NT2/D1 (cell line): ENCODE measurements around the gene LEMD2.

Experiments used
- DNase-seq: peaks from one replicate; pipeline ENCODE4 v3.0.0-alpha.2; 2011; ENCODE audit warnings: low read depth, low spot score
- H3K27me3 ChIP-seq: 2 replicates; pipeline ENCODE4 v1.6.0; 2011; ENCODE audit warnings: mild to moderate bottlenecking; ENCODE audit not compliant: insufficient read length, insufficient read depth
- H3K36me3 ChIP-seq: 2 replicates; pipeline ENCODE4 v1.6.1; 2011; ENCODE audit warnings: mild to moderate bottlenecking, low read length, mixed read lengths; ENCODE audit not compliant: insufficient read depth, insufficient read length
- H3K4me1 ChIP-seq: 2 replicates; pipeline ENCODE4 v1.5.1; 2011; ENCODE audit not compliant: insufficient read depth, insufficient read length
- H3K4me3 ChIP-seq: 2 replicates; pipeline ENCODE4 v1.5.1; 2011; ENCODE audit warnings: low read depth; ENCODE audit not compliant: insufficient read length
- H3K9ac ChIP-seq: 2 replicates; pipeline ENCODE4 v1.6.0; 2011; ENCODE audit warnings: low read depth; ENCODE audit not compliant: insufficient read length
- H3K9me3 ChIP-seq: 2 replicates; pipeline ENCODE4 v1.5.1; 2011; ENCODE audit warnings: mild to moderate bottlenecking, low read length; ENCODE audit not compliant: insufficient read depth
- SUZ12 ChIP-seq: IDR thresholded peaks from 2 replicates; pipeline ENCODE4 v1.6.1; 2011; ENCODE audit not compliant: insufficient read length, insufficient read depth; ENCODE audit errors: extremely low read depth
- YY1 ChIP-seq: IDR thresholded peaks from 2 replicates; pipeline ENCODE4 v1.6.1; 2011; ENCODE audit not compliant: insufficient read length, insufficient read depth
- ZNF274 ChIP-seq: IDR thresholded peaks from 2 replicates; pipeline ENCODE4 v1.6.1; 2011; ENCODE audit warnings: mild to moderate bottlenecking, low read depth, low read length

LEMD2 gene

DNA sequence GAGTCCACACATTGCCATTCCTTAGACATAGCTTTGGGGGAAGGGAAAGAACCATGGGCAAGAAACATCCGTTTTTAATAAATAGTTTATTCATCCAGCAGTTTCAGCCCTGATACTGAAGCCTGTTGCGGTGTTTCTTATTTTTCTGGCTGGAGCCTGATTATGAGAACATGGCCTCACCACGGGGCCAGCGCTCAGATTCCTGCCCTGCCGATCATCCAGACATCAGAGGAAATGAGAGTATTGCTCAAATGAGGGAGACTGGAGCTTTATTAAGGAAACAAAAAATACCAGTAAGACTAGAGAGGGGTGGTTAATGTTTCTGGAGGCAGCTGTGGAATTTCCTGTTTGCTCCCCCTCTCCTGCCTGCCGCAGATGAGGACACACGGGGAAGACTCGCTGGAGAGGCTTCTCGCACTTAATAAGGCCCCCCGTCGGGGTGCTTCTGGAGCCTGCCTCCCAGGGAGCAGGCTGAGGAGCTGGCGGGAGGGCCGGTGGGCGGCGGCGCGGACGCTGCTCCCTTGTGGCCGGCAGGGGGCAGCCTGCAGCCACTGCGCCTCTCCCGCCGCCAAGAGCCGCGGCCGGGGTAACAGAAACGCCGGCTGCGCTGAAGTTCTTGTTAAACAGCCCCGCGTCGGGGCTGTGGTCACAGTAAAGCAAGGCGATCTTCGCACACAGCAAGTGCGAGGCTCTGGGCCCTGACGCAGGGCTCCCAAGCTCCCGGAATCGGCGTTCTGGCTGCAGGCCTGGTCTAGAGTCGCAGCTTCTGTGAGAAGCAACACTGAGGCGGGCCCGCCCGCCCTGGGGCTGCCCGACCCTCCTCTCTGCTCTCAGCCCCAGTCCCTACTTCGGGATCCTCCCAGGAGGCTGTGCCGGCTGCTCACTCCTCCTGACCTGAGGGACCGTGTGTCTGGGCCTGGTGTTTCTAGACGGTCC is 17.5 kb downstream of the LEMD2 start:
- no peaks in the 10 kb centered on the region for H3K27me3 ChIP-seq
- H3K36me3 ChIP-seq: peaks cover 40% of the 10 kb centered on the region
- H3K4me3 ChIP-seq: no peak overlapping the region
- TF ChIP-seq ZNF274 (no peak), SUZ12 (no peak), YY1 (no peak)
- DNase-seq: no peak
- H3K9me3 ChIP-seq: no peaks in the 10 kb centered on the region
- H3K4me1 ChIP-seq: peaks cover 23% of the 10 kb centered on the region
- peak overlapping the region; percentile 57 for H3K9ac ChIP-seq

- no peak for DNase-seq
- Histone ChIP-seq H3K9ac (peak overlapping the region; percentile 62), H3K27me3 (no peaks in the 10 kb centered on the region), H3K4me3 (no peak overlapping the region), H3K36me3 (peaks cover 34% of the 10 kb centered on the region), H3K9me3 (no peaks in the 10 kb centered on the region), H3K4me1 (peaks cover 23% of the 10 kb centered on the region)
- TF ChIP-seq ZNF274 (no peak), YY1 (no peak), SUZ12 (no peak)
Measured at GRCh38 chr6:33770833-33771145, 18.1 kb downstream of the LEMD2 start.

DNA sequence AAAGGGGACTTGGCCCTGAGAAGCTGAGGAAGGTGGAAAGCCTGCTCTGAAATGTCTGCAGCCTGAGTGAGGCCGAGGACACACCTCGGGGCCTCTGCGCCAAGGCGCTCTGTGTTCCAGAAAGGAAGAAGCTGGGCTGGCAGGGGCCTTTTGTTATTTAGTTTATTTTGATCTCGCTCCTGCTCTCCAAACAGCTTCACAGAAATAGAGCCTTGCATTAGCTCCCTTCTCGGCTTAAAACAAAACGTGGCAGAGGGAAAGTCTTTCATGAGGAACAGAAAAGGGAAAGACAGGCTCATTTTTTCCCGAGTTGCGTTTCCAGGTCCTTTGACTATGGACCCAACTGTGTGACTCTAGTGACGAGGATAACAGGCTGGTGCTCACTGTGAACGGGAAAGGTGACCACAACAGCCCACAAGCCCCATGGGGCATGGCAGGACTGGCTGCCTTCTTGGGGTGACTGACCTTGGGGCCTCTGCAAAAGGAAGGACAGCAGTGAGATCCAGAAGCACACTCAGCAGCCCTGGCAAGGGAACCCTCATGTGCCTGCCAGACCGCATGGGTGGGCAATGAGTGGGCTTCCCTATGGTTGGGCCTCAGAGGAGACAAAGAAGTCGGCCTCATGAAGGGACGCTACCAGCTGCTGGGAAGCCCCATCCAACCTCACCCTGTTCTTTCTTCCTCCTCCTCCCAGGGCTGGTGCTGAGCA is 18.7 kb downstream of the LEMD2 start:
- H3K9ac ChIP-seq: peak overlapping the region; percentile 62
- TF ChIP-seq YY1 (no peak), ZNF274 (no peak), SUZ12 (no peak)
- H3K36me3 ChIP-seq: peaks cover 29% of the 10 kb centered on the region
- H3K9me3 ChIP-seq: no peaks in the 10 kb centered on the region
- no peaks in the 10 kb centered on the region for H3K27me3 ChIP-seq
- DNase-seq: no peak
- H3K4me3 ChIP-seq: no peak overlapping the region
- peaks cover 23% of the 10 kb centered on the region for H3K4me1 ChIP-seq

DNA sequence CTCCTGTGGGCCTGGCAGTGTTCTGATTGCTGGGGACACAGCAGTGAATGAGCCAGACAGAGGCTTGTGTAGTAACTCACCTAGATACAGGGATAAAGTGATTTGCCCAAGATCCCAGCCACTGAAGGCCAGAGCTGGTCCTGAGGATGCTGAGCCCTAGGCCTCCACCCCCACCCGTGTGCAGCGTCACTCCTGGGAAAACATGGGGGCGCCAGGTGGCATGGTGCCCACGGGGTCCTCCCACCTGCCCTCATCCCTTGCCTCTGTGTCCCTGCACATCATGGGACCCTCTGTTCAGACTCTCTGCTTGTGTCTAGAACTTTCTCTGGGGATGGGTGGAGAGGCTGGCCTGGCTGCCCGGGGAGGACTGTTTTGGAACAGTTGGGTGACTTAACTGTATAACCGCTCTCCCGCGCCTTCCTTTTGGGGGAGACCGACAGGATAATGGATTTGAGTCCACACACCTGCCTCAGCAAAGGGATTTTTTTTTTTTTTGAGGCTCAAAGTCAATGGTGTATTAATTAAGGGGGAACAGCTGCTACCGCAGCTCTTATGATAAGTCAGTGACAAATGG is 19.6 kb downstream of the LEMD2 start:
- Histone ChIP-seq H3K9ac (peak overlapping the region; percentile 42), H3K36me3 (peaks cover 20% of the 10 kb centered on the region), H3K9me3 (no peaks in the 10 kb centered on the region), H3K27me3 (no peaks in the 10 kb centered on the region), H3K4me3 (no peak overlapping the region), H3K4me1 (peaks cover 23% of the 10 kb centered on the region)
- DNase-seq: no peak
- no peak for TF ChIP-seq SUZ12

- H3K36me3 ChIP-seq: peaks cover 18% of the 10 kb centered on the region
- TF ChIP-seq ZNF274 (no peak), SUZ12 (no peak)
- H3K9me3 ChIP-seq: no peaks in the 10 kb centered on the region
- peak overlapping the region; percentile 56 for H3K9ac ChIP-seq
- no peaks in the 10 kb centered on the region for H3K27me3 ChIP-seq
- DNase-seq: no peak
- H3K4me3 ChIP-seq: no peak overlapping the region
- peaks cover 23% of the 10 kb centered on the region for H3K4me1 ChIP-seq
Measured at GRCh38 chr6:33768644-33769120, 20.2 kb downstream of the LEMD2 start.

DNA sequence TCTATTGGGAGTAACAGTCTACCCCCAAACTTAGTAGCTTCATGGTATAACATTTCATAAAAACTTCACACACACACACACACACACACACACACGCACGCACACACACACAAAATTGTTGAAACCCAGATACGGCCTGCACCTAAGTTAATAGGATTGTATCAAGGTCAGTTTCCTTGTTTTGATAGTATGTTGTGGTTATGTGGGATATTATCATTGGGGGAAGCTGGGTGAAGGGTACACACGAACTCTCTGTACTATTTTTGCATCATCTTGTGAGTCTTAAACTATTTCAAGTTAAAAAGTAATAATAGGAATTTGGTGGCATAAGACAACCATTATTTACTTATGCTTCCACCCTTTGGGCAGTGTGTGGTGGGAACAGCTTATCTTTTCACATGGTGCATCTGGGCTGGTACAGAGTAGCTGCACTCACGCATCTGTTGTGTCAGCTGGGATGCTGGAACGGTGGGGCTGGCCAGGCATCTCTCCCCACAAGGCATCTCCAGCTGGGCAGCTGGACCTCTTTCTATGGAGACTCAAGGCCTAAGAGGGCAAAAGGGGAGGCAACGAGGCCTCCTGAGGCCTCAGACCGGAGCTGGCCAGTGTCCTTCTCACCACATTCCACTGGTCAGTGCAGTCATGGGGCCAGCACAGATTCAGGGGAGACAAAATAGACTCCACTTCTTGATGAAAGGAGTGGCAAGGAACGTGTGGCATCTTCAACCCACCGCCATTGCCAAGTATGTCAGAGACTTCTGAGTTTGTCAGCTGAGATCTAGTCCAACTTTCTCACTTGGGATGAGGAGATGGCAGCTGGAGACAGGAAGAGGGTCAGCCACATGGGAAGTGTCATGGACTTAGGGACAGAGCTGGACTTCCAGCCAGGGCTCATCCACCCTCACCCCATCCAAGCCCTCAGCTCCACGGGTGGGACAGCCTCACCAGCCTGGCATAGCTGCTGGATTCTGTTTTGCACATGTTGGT is 21.7 kb downstream of the LEMD2 start:
- H3K4me3 ChIP-seq: no peak overlapping the region
- H3K9me3 ChIP-seq: no peaks in the 10 kb centered on the region
- H3K4me1 ChIP-seq: peaks cover 10% of the 10 kb centered on the region
- no peaks in the 10 kb centered on the region for H3K27me3 ChIP-seq
- no peak for TF ChIP-seq YY1
- no peak for TF ChIP-seq ZNF274
- no peak for TF ChIP-seq SUZ12
- H3K36me3 ChIP-seq: peaks cover 3% of the 10 kb centered on the region
- no peak overlapping the region for H3K9ac ChIP-seq
- DNase-seq: no peak
